Muscle layer of duodenum (tissue), 2 donors: ENCODE data around the gene LHFPL3.

ENCODE experiments used
- H3K27ac ChIP-seq: one replicate; pipeline ENCODE4 v1.7.0; 2013; ENCODE audit warnings: mild to moderate bottlenecking, low read length
- H3K27me3 ChIP-seq: one replicate; pipeline ENCODE4 v1.7.0; 2013; ENCODE audit warnings: low read depth, mild to moderate bottlenecking, control low read depth, low read length
- H3K36me3 ChIP-seq, 2 donors: one replicate each; pipeline ENCODE4 v1.7.0; 2013; ENCODE audit warnings: low read length in 2 of 2, control low read depth in 1 of 2, mild to moderate bottlenecking in 1 of 2; ENCODE audit not compliant: insufficient read depth in 2 of 2, control insufficient read depth in 1 of 2
- H3K4me1 ChIP-seq, 2 donors: one replicate each; pipeline ENCODE4 v1.7.0; 2013; ENCODE audit warnings: low read length in 2 of 2, mild to moderate bottlenecking in 2 of 2, control low read depth in 1 of 2, moderate library complexity in 1 of 2; ENCODE audit not compliant: insufficient read depth in 2 of 2, control insufficient read depth in 1 of 2
- H3K4me3 ChIP-seq, 2 donors: one replicate each; pipeline ENCODE4 v1.7.0; 2013; ENCODE audit warnings: low read length in 2 of 2, low read depth in 1 of 2, mild to moderate bottlenecking in 1 of 2
- H3K9me3 ChIP-seq, 2 donors: one replicate each; pipeline ENCODE4 v1.7.0; 2013; ENCODE audit warnings: low read length in 2 of 2, control low read depth in 1 of 2, mild to moderate bottlenecking in 1 of 2; ENCODE audit not compliant: control insufficient read depth in 1 of 2
- donor health status: healthy.

Gene LHFPL3

GRCh38 chr7:104327938-104328295 lies 486 bp upstream of the LHFPL3 start:
- peaks cover 0 to 17% of the 10 kb centered on the region in 2 donors for H3K4me1 ChIP-seq
- H3K9me3 ChIP-seq: no peaks in the 10 kb centered on the region
- peak overlapping the region in 1 of 2 donors; percentile 58 for H3K4me3 ChIP-seq
- no peak overlapping the region for H3K27ac ChIP-seq
- peaks cover 21% of the 10 kb centered on the region for H3K27me3 ChIP-seq
- no peaks in the 10 kb centered on the region for H3K36me3 ChIP-seq

GRCh38 chr7:104328970-104329825 lies 795 bp downstream of the LHFPL3 start:
- H3K27me3 ChIP-seq: peaks cover 25% of the 10 kb centered on the region
- H3K4me1 ChIP-seq: peaks cover 0 to 17% of the 10 kb centered on the region in 2 donors
- H3K27ac ChIP-seq: no peak overlapping the region
- H3K9me3 ChIP-seq: no peaks in the 10 kb centered on the region
- H3K4me3 ChIP-seq: peak overlapping the region in 1 of 2 donors; percentile 58
- H3K36me3 ChIP-seq: no peaks in the 10 kb centered on the region

- H3K4me3 ChIP-seq: no peak overlapping the region
- no peaks in the 10 kb centered on the region for H3K27me3 ChIP-seq
- H3K36me3 ChIP-seq: no peaks in the 10 kb centered on the region
- H3K9me3 ChIP-seq: no peaks in the 10 kb centered on the region
- H3K27ac ChIP-seq: no peak overlapping the region
- no peaks in the 10 kb centered on the region for H3K4me1 ChIP-seq
Observed at GRCh38 chr7:104341546-104341945, 13.1 kb downstream of the LHFPL3 start.

GRCh38 chr7:104352736-104353135 lies 24.3 kb downstream of the LHFPL3 start:
- H3K9me3 ChIP-seq: no peaks in the 10 kb centered on the region
- H3K27ac ChIP-seq: no peak overlapping the region

GRCh38 chr7:104357166-104357565 lies 28.8 kb downstream of the LHFPL3 start:
- Histone ChIP-seq H3K36me3 (no peaks in the 10 kb centered on the region), H3K27ac (no peak overlapping the region), H3K27me3 (no peaks in the 10 kb centered on the region), H3K4me3 (no peak overlapping the region), H3K9me3 (peaks cover 0 to 5% of the 10 kb centered on the region in 2 donors), H3K4me1 (no peaks in the 10 kb centered on the region)

More at GRCh38 chr7:104352736-104353135, 24.3 kb downstream of the LHFPL3 start:
- Histone ChIP-seq H3K4me3 (no peak overlapping the region), H3K4me1 (no peaks in the 10 kb centered on the region), H3K27me3 (no peaks in the 10 kb centered on the region), H3K36me3 (no peaks in the 10 kb centered on the region)

GRCh38 chr7:104358446-104359132 lies 30.2 kb downstream of the LHFPL3 start:
- Histone ChIP-seq H3K27me3 (no peaks in the 10 kb centered on the region), H3K4me1 (no peaks in the 10 kb centered on the region), H3K9me3 (peaks cover 0 to 5% of the 10 kb centered on the region in 2 donors), H3K4me3 (no peak overlapping the region), H3K36me3 (no peaks in the 10 kb centered on the region), H3K27ac (no peak overlapping the region)

- Histone ChIP-seq H3K27ac (no peak overlapping the region), H3K27me3 (no peaks in the 10 kb centered on the region), H3K4me1 (no peaks in the 10 kb centered on the region), H3K36me3 (no peaks in the 10 kb centered on the region), H3K9me3 (peaks cover 0 to 5% of the 10 kb centered on the region in 2 donors), H3K4me3 (no peak overlapping the region)
Observed at GRCh38 chr7:104362756-104363155, 34.4 kb downstream of the LHFPL3 start.

GRCh38 chr7:104363355-104363754 lies 35.0 kb downstream of the LHFPL3 start:
- Histone ChIP-seq H3K4me1 (no peaks in the 10 kb centered on the region), H3K36me3 (no peaks in the 10 kb centered on the region), H3K9me3 (peaks cover 0 to 5% of the 10 kb centered on the region in 2 donors), H3K27me3 (no peaks in the 10 kb centered on the region), H3K27ac (no peak overlapping the region), H3K4me3 (no peak overlapping the region)

- no peaks in the 10 kb centered on the region for H3K27me3 ChIP-seq
- no peaks in the 10 kb centered on the region for H3K36me3 ChIP-seq
- no peaks in the 10 kb centered on the region for H3K4me1 ChIP-seq
- H3K4me3 ChIP-seq: no peak overlapping the region
- no peak overlapping the region for H3K27ac ChIP-seq
- peaks cover 0 to 5% of the 10 kb centered on the region in 2 donors for H3K9me3 ChIP-seq
Observed at GRCh38 chr7:104366390-104366789, 38.0 kb downstream of the LHFPL3 start.

GRCh38 chr7:104367926-104368325 lies 39.5 kb downstream of the LHFPL3 start:
- H3K4me1 ChIP-seq: no peaks in the 10 kb centered on the region
- H3K4me3 ChIP-seq: no peak overlapping the region
- H3K27me3 ChIP-seq: no peaks in the 10 kb centered on the region
- no peaks in the 10 kb centered on the region for H3K9me3 ChIP-seq
- no peaks in the 10 kb centered on the region for H3K36me3 ChIP-seq
- H3K27ac ChIP-seq: no peak overlapping the region

GRCh38 chr7:104371216-104371979 lies 43.0 kb downstream of the LHFPL3 start:
- Histone ChIP-seq H3K9me3 (no peaks in the 10 kb centered on the region), H3K36me3 (no peaks in the 10 kb centered on the region), H3K27me3 (no peaks in the 10 kb centered on the region), H3K27ac (no peak overlapping the region), H3K4me3 (no peak overlapping the region), H3K4me1 (no peaks in the 10 kb centered on the region)
